ENCODE data around the gene DMRTB1.

GRCh38 chr1:53460211-53460634 lies 1.0 kb downstream of the DMRTB1 start:
- TF ChIP-seq GATA3 (IDR thresholded peaks at IDR 0.05; ENCODE audit: low read depth, low read length), result no peak
- TF ChIP-seq GATA2 (IDR thresholded peaks at IDR 0.05; ENCODE audit: low read depth, low read length), result no peak
